SH-SY5Y (cell line): ENCODE measurements around the gene SLC44A4.

Experiments
- GATA2 ChIP-seq: IDR thresholded peaks from 2 replicates; pipeline ENCODE4 v1.6.1; 2011; ENCODE audit warnings: mild to moderate bottlenecking, low read depth, low read length
- GATA3 ChIP-seq: IDR thresholded peaks from 2 replicates; pipeline ENCODE4 v1.6.1; 2011; ENCODE audit warnings: low read depth, mild to moderate bottlenecking, low read length, moderate library complexity

DNA sequence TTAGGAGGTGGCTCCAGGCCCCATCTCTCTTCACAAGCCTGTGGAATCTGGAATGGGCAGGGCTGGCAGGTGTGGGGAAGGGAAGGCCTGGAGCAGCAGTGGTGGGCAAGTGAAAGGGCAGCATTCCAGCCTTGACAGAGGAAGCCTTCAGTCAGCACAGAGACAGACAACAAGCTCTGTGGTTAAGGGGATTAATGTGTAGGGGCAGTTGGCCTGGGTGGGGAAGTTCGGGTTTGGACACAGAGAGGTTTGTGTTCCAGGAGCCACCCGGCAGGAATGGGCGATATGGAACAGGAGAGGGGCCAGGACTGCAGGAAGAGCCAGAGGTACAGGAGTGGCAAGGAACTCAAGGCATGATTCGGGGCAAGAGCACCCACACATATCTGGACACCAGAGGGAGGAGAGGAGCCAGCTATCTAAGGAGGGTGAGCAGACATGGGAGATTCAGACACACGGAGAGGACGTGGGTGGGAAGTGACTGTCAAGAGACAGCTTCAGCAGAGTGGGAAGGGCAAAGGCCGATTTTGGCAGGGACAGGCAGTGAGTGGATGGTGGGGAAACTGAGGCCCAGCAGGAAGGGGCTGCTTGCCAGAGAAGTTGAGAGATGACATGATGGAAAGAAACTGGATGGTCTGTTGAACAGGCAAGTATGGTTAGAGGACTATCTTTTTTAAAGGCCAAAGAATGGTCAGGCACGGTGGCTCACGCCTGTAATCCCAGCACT lies 2.5 kb upstream of the SLC44A4 start:
- TF ChIP-seq GATA2 = no peak
- no peak for TF ChIP-seq GATA3
